Ovary (tissue), 3 donors: ENCODE results near the gene ANKLE2.

ENCODE experiments used
- POLR2A ChIP-seq: fragments of 450-650 bp; IDR thresholded peaks from one replicate; pipeline ENCODE4 v1.6.1; 2017; ENCODE audit warnings: antibody characterized with exemption, mild to moderate bottlenecking, moderate library complexity
- TF ChIP-seq, protein P1 (sequence below), 3 donors: fragments of 450-650 bp in 2 of 3; fragments of 200-600 bp in 1 of 3; IDR thresholded peaks; one replicate each; pipeline versions ENCODE4 v1.5.1 to v1.8.0; 2016 to 2022; ENCODE audit warnings: antibody characterized with exemption in 3 of 3, mild to moderate bottlenecking in 1 of 3
- donor health status: DM: no; HTN: no; CAD: no.

DNA sequence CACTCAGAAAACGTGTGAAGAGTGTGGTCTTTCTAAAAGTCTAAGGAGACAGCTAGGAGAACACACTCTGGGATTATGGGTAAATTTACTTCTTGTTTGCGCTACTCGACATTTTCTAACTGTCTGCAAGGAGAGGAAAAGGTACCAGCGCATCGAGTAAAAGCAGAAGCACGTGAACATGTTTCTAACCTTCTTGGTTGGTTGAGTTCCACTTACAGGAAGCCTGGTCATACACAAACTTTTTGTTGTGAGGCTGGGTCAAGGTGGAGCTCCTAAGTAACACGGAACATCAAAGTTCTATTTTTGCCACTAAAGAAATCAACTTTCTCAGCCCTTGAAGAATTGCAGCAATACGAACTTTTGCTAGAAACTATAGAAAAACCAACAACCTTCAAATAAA lies 20.0 kb downstream of the ANKLE2 start:
- TF ChIP-seq POLR2A = no peak
- TF ChIP-seq, protein P1, sequence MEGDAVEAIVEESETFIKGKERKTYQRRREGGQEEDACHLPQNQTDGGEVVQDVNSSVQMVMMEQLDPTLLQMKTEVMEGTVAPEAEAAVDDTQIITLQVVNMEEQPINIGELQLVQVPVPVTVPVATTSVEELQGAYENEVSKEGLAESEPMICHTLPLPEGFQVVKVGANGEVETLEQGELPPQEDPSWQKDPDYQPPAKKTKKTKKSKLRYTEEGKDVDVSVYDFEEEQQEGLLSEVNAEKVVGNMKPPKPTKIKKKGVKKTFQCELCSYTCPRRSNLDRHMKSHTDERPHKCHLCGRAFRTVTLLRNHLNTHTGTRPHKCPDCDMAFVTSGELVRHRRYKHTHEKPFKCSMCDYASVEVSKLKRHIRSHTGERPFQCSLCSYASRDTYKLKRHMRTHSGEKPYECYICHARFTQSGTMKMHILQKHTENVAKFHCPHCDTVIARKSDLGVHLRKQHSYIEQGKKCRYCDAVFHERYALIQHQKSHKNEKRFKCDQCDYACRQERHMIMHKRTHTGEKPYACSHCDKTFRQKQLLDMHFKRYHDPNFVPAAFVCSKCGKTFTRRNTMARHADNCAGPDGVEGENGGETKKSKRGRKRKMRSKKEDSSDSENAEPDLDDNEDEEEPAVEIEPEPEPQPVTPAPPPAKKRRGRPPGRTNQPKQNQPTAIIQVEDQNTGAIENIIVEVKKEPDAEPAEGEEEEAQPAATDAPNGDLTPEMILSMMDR (IDR thresholded peaks at IDR 0.05) = no peak
